Mucosa of descending colon (tissue), 3 donors: Measurements from ENCODE around the gene OR52B2. TPM values are rescaled to one million over a fixed set of nuclear protein-coding genes. Genes with fewer than 3 reads are reported as not detected.

Experiments
- ATAC-seq: fragments of 200-7000 bp; cut with Tn5 transposase; one replicate; pipeline ENCODE4 v1.9.1; 2020; ENCODE audit warnings: mild to moderate bottlenecking, moderate library complexity
- DNase-seq, 3 donors: peaks; one replicate each; pipeline ENCODE4 v3.0.0-alpha.2; 2020
- H3K36me3 ChIP-seq: fragments of 200-600 bp; one replicate; pipeline ENCODE4 v1.8.0; 2021; ENCODE audit warnings: low read depth, mild to moderate bottlenecking
- H3K4me1 ChIP-seq: fragments of 200-600 bp; one replicate; pipeline ENCODE4 v1.8.0; 2021; ENCODE audit warnings: low read depth, mild to moderate bottlenecking
- H3K4me3 ChIP-seq: fragments of 200-600 bp; one replicate; pipeline ENCODE4 v1.8.0; 2021; ENCODE audit warnings: mild to moderate bottlenecking
- H3K9me3 ChIP-seq: fragments of 200-600 bp; one replicate; pipeline ENCODE4 v1.8.0; 2021; ENCODE audit warnings: mild to moderate bottlenecking
- CTCF ChIP-seq: fragments of 200-600 bp; IDR thresholded peaks from one replicate; pipeline ENCODE4 v1.8.0; 2022; ENCODE audit warnings: antibody characterized with exemption, mild to moderate bottlenecking
- intact Hi-C, 2 donors: fragments of 100-400 bp; cut with DNase I in 1 of 2; cut with micrococcal nuclease in 1 of 2; formaldehyde crosslinking; loops; one replicate each; pipeline versions ENCODE4 v1.11.0 to v1.11.1; 2022; cut with DNase I, micrococcal nuclease
- long read RNA-seq, 2 donors: library from polyadenylated mRNA; unstranded; transcript quantifications; one replicate each; pipeline ENCODE4 v2.0.0, GENCODE V29; 2019 to 2021
- total RNA-seq, 3 donors: library from RNA; stranded (reverse); fragmentation: NEBNext Ultra II Directional in 2 of 3; extraction: Animal tissue kit (Norgen Biotek cat#: 25700) in 2 of 3; gene quantifications; one replicate each; pipeline versions ENCODE4 v1.2.1 to v1.2.4, GENCODE V29; 2021 to 2023
- donor health status: DM: no; HTN: no; CAD: no; lungs with moderate emphysema.
- donor health status: DM: no; HTN: no; CAD: no.
- donor health status: DM: no; HTN: yes; CAD: no.

OR52B2 gene
- total RNA-seq = not detected
- long read RNA-seq, donor 1 = 0 reads
- long read RNA-seq, donor 2 = 0 reads

- Histone ChIP-seq H3K36me3 (no peaks in the 10 kb centered on the region), H3K4me1 (no peaks in the 10 kb centered on the region), H3K4me3 (no peak within 1 kb of the TSS), H3K9me3 (no peaks in the 10 kb centered on the region)
- TF ChIP-seq CTCF = no peak
- DNase-seq (no peak), ATAC-seq (no peak)
- intact Hi-C loops = no loop called here
Measured at GRCh38 chr11:6170226-6170625, at the start of gene OR52B2. OR52B2 (minus strand) TSS chr11:6170326; CDS start chr11:6170326, 0 bp downstream.

DNA sequence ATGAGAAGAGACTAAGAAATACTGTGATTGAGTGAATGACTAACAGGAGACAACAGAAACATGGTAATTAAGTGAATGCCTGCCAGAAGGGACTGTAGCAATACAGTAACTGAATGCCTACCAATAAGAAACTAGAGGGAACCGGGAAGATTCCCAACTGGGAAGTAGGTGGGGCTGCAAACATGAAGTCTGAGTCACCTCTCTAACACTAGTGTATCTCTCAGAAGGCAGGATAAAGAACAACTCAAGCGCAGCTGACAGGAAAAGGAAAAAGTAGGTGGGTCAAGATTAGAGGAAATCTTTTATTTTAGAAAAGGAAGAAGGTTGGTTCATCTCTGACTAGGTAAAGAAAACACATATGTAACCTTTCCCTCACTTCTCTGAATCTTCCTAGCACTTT, 49.2 kb upstream of the OR52B2 start:
- ATAC-seq (peak; percentile 96), DNase-seq (peak in 1 of 3 donors; percentile 51)
- H3K9me3 ChIP-seq = no peaks in the 10 kb centered on the region
- TF ChIP-seq CTCF = no peak
- intact Hi-C loops = no loop called here
- H3K4me3 ChIP-seq = no peak overlapping the region
- peaks cover 29% of the 10 kb centered on the region for H3K36me3 ChIP-seq
- peaks cover 4% of the 10 kb centered on the region for H3K4me1 ChIP-seq

DNA sequence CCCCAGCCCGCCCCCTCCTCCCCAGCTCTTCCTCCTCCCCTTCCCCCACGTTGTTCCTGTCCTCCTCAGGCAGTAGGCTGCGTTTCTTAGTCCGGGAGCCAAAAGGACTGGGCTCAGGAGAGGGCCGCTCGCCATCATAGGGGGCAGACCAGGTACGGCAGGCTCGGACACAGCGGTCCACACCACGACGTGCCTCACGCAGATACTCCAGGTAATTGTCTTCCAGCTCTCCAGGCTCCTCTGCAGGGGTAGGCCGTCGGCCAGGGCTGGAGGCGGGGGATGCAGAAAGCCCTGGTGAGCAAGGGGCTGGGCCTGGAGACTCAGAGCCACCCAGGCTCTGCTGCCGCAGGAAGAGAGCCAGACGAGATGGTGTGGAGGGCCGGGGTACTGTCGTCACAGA, 47.6 kb upstream of the OR52B2 start:
- H3K9me3 ChIP-seq = no peaks in the 10 kb centered on the region
- no peak for TF ChIP-seq CTCF
- peaks cover 4% of the 10 kb centered on the region for H3K4me1 ChIP-seq
- ATAC-seq = no peak
- intact Hi-C loops = no loop called here
- H3K4me3 ChIP-seq = no peak overlapping the region
- H3K36me3 ChIP-seq = peaks cover 24% of the 10 kb centered on the region
- no peak for DNase-seq

- ATAC-seq (no peak), DNase-seq (no peak)
- no peak for TF ChIP-seq CTCF
- Histone ChIP-seq H3K4me1 (peaks cover 4% of the 10 kb centered on the region), H3K9me3 (no peaks in the 10 kb centered on the region), H3K4me3 (no peak overlapping the region), H3K36me3 (peaks cover 25% of the 10 kb centered on the region)
- intact Hi-C loops = no loop called here
Measured at GRCh38 chr11:6216501-6216900, 46.4 kb upstream of the OR52B2 start.

DNA sequence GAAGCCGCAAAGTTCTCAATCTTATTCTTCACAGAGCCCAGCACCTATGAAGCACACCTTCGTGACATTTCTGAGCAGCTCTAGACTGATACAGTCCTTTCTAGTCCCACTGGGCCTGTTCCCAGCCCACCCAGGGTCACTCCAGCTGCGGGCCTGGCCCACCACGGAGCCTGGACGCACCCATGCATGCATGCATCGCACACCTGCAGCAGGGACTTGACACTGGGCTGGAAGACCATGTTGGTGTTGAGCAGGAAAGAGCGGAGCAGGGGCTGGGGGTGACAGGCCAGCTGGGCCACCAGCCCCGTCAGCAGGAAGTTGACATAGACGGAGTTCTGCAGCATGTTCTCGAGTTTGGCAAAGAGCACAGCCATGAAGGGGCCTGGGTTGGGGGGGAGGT, 44.4 kb upstream of the OR52B2 start:
- intact Hi-C loops = no loop called here
- peaks cover 26% of the 10 kb centered on the region for H3K36me3 ChIP-seq
- no peak for TF ChIP-seq CTCF

More for the DNA sequence above, 44.4 kb upstream of the OR52B2 start:
- ATAC-seq = no peak
- no peak overlapping the region for H3K4me3 ChIP-seq
- no peak for DNase-seq
- H3K4me1 ChIP-seq = no peaks in the 10 kb centered on the region
- no peaks in the 10 kb centered on the region for H3K9me3 ChIP-seq
